RWPE1 (cell line): Measurements from ENCODE around the gene IGF1R.

Experiments
- CTCF ChIA-PET: fragments of 350-600 bp; sonication (Branson Sonifier 250); formaldehyde crosslinking; extraction: SDS; loops from one replicate; lab custom pipeline; 2021; lab: Yijun Ruan, JAX
- POLR2A ChIA-PET: fragments of 400-600 bp; formaldehyde crosslinking; extraction: SDS; loops from one replicate; lab custom pipeline; 2020; ENCODE audit warnings: antibody characterized with exemption; ENCODE audit not compliant: low non-redundant PET; lab: Yijun Ruan, JAX
- DNase-seq: peaks from one replicate; pipeline ENCODE4 v3.0.0; 2012; ENCODE audit warnings: low spot score
- H3K27ac ChIP-seq: fragments of 450-650 bp; 2 replicates; pipeline ENCODE4 v1.5.1; 2017
- TF ChIP-seq, protein P1 (sequence below): fragments of 450-650 bp; conservative IDR thresholded peaks from 2 replicates; pipeline ENCODE4 v1.5.1; 2017; ENCODE audit warnings: low read depth, mild to moderate bottlenecking

Gene IGF1R

DNA sequence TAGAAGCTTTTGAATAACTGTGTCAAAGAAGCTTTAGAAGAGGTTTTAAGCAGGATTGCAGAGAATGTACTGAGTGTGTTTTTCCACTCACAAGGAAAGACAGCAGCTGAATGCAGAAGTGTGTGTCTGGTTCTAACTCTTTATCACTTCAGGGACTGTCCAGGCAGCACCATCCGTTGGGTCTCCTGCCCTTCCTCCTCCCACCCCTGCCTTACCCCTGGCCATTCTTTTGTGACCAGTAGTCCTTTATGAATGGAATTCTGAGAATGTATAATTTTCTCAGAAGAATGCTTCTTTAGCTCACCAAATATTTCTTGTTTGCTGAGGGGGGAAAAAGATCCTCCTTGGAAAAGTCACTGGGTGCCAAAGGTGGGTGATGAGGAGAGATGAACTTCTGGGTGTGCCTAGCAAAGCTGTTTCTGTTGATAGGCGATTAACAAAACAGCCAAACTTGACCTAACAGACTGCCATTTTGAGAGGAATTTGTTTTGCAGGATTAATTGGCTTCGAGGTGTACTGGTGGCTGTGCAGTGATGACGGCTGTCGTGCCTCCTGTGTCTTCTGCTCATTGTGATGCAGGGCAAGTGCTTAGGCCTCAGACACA, 70.9 kb downstream of the IGF1R start:
- POLR2A ChIA-PET = no interaction called here
- CTCF ChIA-PET = interaction anchor here (1.1 kb wide), 1 partner anchor 357 kb away, joined by 4 read pairs; no protein-coding TSS in a partner anchor
- TF ChIP-seq, protein P1, sequence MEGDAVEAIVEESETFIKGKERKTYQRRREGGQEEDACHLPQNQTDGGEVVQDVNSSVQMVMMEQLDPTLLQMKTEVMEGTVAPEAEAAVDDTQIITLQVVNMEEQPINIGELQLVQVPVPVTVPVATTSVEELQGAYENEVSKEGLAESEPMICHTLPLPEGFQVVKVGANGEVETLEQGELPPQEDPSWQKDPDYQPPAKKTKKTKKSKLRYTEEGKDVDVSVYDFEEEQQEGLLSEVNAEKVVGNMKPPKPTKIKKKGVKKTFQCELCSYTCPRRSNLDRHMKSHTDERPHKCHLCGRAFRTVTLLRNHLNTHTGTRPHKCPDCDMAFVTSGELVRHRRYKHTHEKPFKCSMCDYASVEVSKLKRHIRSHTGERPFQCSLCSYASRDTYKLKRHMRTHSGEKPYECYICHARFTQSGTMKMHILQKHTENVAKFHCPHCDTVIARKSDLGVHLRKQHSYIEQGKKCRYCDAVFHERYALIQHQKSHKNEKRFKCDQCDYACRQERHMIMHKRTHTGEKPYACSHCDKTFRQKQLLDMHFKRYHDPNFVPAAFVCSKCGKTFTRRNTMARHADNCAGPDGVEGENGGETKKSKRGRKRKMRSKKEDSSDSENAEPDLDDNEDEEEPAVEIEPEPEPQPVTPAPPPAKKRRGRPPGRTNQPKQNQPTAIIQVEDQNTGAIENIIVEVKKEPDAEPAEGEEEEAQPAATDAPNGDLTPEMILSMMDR = no peak
- no peak for DNase-seq
- no peak overlapping the region for H3K27ac ChIP-seq

DNA sequence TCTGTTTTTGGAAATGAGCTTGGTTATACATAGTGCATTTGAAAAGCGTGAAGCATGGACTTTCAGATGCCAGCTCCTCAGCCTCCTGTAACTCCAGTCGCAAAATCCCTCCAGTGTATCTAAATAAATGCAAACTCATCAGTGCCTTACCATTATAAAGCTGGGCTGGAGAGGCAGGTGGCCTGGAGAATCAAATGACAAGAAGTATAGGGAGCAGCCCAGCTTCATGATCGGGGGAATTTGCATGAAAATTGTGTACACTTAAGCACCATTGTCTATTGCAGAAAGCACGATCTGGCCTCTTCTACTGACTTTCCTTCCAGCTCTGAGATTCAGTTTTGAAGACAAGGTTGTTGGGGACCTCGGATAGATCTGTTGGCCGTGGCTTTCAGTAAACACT, 71.7 kb downstream of the IGF1R start:
- ChIA-PET POLR2A (no interaction called here), CTCF (interaction anchor here (1.2 kb wide), 1 partner anchor 131 kb away, joined by 3 read pairs; no protein-coding TSS in a partner anchor)
- H3K27ac ChIP-seq = no peak overlapping the region
- TF ChIP-seq, protein P1 = no peak
- no peak for DNase-seq

DNA sequence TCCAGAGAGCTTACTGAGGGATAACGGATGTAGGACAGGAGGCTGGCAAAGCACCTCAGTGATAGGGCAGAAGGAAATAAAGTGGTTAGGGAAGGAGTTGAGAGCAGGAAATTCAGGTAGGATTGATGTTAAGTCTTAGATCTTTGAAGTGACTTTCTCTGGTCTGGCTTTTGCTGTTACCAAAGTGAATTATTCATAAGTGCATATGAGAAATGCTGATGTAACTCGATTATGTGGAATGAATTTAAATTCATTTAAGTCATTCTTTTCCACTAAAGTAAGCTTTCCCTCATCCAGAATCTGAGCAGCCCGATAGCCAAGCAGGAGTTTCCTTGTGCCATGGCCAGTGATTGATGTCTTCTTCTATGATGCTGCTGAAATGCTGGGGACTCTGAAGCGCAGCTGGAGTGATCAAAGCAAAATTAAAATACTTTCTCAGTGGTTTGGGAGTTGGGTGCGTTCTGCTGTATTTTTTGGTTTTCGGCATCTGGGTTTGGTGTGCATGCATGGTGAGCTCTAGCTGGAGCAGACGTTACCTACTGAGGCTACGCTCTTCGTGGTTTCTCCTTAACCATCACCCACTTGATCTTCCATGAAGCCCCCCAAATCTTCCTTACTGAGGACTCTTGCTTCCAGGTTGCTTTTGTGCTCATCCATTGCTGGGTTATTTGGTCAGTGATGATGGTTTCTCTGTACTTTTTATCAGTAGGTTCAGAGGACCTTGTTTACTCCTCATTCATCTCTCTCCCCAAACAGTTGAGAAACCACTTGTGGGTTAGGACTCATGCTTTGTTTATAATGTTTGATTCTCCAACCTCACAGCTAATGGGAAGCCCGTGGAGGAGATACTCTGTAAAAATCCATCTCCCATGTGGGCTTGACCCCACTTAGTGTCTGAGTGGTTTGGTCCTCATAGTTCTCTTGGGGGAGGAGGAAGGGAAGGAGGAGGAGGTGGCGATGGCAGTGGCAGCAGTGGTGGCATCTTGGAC, 72.5 kb downstream of the IGF1R start:
- ChIA-PET POLR2A (no interaction called here), CTCF (interaction anchor here (0.7 to 1.2 kb wide), 2 partner anchors 130 to 150 kb away, joined by 3 read pairs; no protein-coding TSS in a partner anchor)
- DNase-seq = no peak
- no peak overlapping the region for H3K27ac ChIP-seq
- TF ChIP-seq, protein P1 = no peak

DNA sequence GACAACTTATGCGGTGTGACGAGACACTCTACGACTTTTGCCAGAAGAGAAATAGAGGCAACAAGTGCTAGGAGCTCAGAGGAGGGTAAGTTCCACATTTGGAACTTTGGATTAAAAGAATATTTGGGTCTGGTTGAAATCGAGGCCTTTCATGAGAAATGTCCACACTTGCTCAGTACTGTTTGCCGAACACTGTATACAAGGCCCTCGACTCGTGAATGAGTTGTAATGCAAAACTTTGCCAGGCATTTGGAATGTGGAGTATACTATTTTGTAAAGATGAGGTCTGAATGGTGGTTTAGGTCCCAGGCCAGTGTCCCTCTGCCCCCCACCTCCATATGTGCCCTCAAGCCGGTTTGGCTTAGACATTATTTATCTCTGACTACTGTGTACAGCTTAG, 73.9 kb downstream of the IGF1R start:
- ChIA-PET POLR2A (no interaction called here), CTCF (no interaction called here)
- TF ChIP-seq, protein P1 = no peak
- H3K27ac ChIP-seq = no peak overlapping the region
- DNase-seq = no peak

DNA sequence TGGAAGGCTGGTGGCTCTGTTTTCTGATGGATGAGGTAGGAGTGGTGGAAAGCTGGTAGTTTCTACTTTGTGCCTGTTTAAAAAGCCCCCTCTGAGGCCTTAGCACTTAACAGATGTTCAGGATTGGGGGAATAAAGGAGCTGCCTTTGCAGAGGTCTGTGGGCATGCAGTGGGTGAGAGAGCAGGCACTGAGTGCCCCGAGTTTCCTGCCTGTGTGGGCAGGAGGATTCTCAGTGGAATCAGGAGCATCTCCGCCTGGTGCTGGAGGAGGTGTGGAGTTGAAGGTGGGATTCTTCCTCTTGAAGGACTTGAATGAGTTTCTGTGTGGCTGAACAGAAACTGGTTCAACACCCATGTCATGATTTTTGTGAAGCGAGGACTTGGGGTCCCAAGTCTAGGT, 74.3 kb downstream of the IGF1R start:
- CTCF ChIA-PET = no interaction called here
- DNase-seq = no peak
- H3K27ac ChIP-seq = no peak overlapping the region
- TF ChIP-seq, protein P1 = no peak
- POLR2A ChIA-PET = no interaction called here

DNA sequence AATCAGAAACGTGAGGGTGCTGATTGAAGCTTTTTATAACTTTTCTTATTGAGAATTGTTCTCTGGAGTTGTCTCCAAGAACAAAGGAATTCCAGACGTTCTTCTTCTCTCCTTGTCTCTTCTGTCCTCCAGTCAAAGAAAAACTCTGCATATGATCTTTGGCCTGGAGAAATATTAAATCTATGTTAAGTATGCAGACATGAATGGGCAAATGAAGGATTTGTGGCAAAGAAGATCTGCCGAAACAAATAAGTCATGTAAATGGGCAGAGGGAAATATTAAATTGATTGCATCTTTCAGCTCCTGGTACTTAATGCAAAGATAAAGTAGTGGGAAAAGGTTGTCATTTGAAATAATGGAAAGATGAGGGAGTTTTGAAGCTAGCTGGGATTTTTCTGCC, 74.9 kb downstream of the IGF1R start:
- H3K27ac ChIP-seq = no peak overlapping the region
- POLR2A ChIA-PET = no interaction called here
- CTCF ChIA-PET = no interaction called here
- no peak for DNase-seq
- TF ChIP-seq, protein P1 = no peak
